Measurements from ENCODE around the gene FOLR3.
"Not testable (repeated sequence)": the region's sequence is repeated elsewhere in the genome, so short reads cannot be mapped to it uniquely, and the experiment has no call there.

FOLR3 gene

DNA sequence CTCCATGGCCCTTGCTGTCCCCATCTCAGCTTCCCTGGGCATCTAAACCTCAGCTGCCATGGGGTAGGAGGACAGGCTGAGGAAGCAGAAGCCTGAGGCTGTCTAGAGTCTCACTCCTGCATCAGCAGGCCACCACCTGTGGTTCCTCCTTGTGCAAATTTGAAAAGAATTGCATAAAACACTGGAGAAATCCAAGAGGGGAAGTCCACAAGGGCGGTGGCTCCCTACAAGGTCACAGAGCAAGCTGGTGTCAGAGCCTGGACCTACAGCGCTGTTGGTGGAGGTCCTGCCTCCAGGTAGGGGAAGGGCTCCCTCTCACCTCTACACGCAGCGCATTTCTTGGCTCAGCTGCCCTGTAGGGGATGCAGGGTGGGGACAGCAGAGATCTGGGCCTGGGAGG is at the start of gene FOLR3:
Gene FOLR3, plus strand, starts transcription at position 253 of the 400 bp plus-strand sequence. CDS start 228 bp downstream, outside the sequence.
- DNase-seq: not testable (repeated sequence)

DNA sequence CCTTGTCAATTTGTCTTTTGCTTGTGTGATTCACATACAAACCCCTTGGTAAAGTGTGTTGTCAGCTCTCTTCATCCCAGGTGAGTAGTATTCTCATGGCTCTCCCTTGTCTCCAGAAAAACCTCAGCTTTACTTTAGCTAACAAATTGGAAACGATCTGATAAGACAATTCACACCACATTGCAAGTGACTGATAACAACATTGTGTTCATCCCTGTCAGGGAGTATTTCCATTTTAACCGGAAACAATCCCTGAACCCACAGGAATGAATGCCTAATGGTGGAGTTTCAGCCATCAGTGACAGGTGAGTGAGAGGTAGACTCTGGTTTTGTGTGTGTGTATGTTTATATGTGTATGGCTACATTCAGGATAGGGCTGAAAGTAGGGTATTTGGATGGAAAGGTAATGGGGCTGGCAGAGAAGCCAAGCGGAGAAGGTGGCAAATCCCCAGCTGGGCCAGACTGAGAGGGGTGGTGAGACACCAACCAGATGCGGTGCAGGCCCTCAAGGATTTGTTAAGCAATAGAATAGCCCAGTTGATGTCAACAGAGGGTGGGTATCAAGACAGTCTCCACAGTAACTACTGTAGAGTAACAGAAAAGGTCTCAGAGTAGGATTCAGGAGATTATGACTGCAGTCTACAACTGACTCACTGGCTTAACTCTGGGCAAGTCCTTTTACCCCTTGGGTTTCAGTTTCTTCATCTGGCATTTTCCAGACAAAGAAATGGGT is 47.3 kb upstream of the FOLR3 start:
- DNase-seq: no peak

DNA sequence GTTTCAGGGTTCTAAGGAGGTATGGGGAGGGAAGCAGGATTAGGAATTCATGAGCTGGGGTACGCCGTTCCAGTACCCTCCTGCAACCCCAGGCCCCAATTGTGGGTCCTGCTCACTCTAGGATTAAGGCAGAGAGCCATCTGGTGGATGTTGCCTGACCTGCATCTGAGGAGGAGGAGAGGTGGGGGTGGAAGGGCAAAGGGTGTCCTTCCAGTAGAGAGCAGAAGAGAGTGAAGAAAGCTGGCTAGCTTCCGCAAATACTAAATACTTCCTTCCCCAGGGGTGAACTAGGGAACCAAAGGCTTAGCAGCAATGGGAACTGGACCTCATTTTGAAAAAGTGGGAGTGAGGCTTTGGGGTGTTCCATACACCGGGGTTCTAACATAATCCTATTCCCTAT is 44.2 kb upstream of the FOLR3 start:
- peak in 1 of 2 experiments; percentile 36 for DNase-seq

GRCh38 chr11:72098741-72099140 is 36.8 kb upstream of the FOLR3 start:
- DNase-seq: no peak

GRCh38 chr11:72100009-72100408 is 35.5 kb upstream of the FOLR3 start:
- no peak for DNase-seq

DNA sequence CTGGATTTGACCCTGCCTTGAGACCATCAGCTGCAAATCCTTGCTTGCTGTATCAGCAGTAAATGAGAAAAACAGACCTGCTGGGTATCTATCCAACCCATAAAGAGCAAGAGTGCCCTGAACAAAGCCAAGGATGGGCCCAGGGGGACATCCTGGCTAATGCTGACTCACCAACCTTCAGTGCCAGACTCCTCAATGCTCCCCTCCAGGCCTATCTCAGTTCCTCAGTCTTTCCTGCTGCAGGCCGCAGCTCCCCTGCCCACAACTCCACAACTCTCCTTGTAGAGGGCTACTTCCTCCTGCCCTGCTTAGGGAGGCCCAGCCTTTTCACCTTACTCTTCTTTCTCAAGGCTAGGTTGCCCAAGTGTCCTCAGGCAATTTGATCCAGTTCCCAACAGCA is 35.1 kb upstream of the FOLR3 start:
- no peak for DNase-seq

- DNase-seq: no peak
Observed at GRCh38 chr11:72102162-72102561, 33.4 kb upstream of the FOLR3 start.

DNA sequence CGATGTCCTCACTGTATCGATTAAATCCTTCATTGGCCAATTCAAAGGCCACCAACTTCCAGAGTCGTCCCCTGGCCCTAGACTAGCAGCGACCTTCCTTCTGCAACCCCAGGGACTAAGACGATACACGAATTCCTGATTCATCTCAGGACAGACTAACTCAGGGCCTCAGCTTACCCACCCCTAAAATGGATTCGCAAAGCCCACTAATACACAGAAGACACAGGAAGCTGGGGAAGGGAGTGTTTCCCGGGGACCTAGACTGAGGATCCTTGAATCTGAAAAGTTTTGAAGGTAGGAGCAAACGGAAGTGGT is 32.9 kb upstream of the FOLR3 start:
- DNase-seq: no peak

GRCh38 chr11:72102946-72103753 is 32.4 kb upstream of the FOLR3 start, which contains the start of gene LAMTOR1:
TSS of gene LAMTOR1 (minus strand) at chr11:72103297. CDS start at chr11:72103224, 73 bp downstream.
- DNase-seq: peak; percentile 95 to 97

DNA sequence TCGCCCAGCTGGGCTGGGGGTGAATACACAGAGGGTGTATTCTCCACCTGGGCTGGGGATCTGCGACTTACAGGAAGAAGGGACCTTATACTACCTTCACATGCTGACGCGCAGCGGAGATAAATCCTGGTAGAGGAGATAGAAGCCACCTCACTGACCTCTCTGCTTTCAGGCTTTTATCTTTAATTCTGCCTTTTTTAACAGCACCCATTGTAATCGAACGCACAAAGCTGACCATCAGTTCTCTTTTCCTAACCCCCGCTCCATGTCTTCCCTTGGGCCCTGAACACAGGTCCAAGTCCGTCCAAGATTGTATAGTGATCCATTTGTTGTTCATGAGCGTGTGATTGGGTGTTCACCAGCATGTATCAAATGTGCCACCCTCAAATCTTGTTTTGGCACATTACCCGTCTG is 31.8 kb upstream of the FOLR3 start:
- no peak for DNase-seq

GRCh38 chr11:72105888-72106287 is 29.6 kb upstream of the FOLR3 start, which contains the start of gene TOMT:
TSS of gene TOMT (plus strand) at chr11:72105924. CDS start at chr11:72105952, 28 bp downstream.
- DNase-seq: no peak

DNA sequence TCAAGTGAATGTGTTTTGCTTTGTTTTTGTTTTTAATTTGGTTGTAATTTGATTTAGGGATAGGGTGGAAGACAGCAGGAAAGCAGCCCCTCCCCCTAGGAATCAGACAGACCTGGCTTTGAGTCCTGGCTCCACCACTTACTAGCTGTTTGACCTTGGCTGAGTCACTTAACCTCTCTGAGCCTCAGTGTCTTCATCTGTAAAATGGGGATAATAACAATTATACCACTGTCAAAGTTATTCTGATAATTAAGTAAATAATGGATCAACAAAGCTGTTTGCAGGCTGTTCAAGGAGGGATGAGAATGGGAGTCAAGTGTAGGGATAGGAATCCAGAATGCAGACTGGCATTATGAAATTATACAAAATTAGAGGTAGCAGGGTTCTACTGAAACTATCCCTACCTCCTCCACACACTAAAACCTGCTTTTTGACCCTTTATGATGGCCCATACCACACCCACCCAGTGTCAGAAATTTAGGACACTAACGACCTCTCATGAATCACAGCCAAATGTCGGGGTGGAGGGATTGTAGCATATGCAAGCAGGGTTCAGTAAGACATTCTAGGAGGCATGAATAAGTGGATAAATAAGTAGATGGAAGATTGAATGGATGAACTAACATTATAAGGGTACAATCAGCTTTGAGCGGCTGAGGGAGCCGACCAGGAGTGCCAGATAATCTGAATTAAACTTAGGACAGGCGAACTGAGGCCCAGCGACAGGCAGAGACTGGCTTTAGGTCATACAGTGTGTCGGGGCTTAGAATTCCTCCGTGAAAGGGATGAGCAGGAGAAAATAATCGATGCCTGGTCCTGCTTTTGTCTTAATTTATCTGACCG is 24.0 kb upstream of the FOLR3 start:
- no peak for DNase-seq

- DNase-seq: peak; percentile 98
Observed at GRCh38 chr11:72112143-72112977, 23.2 kb upstream of the FOLR3 start, which contains the start of gene ANAPC15. TSS of gene ANAPC15 (minus strand) at chr11:72112695. CDS start at chr11:72111276, 1,419 bp downstream.

DNA sequence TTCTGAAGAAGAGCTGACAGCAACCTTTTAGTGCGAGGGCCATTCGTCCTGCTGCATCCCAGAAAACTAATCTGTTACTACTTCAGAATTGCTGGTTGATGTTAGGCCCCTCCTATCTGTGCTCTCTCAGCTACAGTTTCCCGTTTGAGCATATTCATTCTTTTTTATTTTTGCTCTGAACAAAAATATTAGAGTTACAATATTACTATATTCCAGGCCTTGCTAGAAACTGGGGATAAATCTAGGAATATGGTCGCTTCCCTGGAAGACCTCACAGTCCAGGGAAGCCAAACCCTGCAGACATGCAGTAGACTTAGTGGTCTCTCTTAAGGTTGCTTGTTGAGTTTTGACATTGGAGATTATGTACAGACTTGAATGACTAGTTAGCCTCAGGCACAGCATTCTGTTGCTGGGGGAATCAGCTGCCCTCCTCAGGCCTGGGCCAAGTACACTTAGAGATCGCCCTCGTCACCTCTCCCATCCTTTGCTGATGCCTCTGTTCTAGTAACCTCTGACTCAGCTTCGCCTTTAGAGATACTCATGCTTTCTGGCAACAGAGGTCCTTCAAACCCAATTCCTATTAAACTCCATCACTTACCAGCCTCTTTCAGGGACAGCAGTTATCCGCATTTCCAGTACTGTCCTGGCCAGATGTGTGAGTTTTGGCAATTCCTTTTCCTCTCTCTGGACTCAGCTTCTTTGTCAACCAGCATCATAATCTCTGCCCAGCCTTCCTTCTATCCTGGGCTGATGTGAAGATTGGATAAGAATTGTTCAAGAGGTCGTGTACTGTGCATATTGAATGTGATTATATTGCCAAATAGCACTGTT is 22.3 kb upstream of the FOLR3 start:
- no peak for DNase-seq

GRCh38 chr11:72114570-72114969 is 21.0 kb upstream of the FOLR3 start:
- no peak for DNase-seq

DNA sequence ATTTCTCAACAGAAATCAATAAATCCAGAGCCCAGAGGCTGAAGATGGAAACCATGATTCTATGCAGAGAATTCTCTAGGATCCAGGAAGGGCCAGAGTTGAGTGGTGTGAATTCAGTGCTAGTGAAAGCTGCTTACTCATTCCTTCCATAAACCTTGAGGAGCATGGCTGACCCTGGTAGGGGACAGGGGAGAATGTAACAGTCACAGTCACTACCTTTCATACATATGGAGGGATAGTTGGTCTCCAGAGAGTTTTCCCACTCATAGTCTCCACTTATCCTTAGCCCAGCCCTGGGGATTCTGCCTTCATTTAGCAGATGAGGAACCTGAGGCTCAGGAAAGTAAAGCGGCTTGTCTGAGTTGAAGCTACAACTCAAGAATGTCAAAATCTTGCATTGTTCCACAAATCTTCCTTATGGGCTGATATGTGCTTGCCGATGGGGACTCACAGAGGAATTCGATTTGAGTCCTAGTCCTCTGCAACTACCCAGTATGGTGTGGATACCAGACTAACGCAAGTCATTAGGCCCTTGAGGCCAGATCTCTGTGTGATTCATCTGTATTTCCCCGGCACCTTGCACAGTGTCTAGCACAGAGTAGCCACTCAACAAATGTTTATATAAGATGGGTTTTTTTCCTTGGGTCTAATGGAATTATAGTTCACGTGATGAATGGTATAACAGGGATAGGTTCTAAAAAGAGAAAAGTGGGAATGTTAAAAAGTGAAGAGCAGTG is 19.3 kb upstream of the FOLR3 start:
- no peak for DNase-seq

DNA sequence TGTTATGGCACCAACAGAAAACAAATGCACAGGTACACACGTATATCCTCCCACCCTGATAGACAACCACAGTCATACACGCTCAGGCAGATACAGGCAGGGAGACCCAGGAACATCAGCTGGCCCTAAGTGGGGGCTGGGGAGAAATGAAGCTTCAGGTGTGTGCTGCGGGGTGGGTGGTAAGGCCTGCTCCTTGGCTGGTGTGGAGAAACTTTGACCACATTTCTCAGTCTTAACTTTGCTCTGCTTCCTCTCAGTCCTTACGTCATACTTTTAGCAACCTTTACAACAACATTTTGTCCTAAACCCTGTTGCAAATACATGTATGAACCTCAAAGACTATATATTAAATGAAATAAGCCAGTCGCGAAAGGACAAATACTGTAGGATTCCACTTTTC is 16.3 kb upstream of the FOLR3 start:
- DNase-seq: no peak

GRCh38 chr11:72120930-72121329 is 14.6 kb upstream of the FOLR3 start:
- DNase-seq: no peak

DNA sequence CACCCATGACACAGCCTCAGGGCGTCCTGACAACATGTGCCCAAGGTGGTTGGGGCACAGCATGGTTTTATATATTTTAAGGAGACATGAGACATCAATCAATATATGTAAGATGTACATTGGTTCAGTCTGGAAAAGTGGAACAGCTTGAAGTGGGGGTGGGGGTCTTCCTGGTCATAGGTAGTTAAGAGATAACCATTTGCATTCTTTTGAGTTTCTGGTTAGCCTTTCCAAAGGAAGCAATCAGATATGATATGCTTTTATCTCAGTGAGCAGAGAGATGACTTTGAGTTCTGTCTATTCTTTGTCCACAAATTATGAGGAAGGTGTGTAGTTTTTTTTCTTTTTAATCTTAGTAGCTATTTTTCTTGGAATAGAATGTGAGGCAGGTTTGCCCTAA is 12.9 kb upstream of the FOLR3 start:
- DNase-seq: no peak

DNA sequence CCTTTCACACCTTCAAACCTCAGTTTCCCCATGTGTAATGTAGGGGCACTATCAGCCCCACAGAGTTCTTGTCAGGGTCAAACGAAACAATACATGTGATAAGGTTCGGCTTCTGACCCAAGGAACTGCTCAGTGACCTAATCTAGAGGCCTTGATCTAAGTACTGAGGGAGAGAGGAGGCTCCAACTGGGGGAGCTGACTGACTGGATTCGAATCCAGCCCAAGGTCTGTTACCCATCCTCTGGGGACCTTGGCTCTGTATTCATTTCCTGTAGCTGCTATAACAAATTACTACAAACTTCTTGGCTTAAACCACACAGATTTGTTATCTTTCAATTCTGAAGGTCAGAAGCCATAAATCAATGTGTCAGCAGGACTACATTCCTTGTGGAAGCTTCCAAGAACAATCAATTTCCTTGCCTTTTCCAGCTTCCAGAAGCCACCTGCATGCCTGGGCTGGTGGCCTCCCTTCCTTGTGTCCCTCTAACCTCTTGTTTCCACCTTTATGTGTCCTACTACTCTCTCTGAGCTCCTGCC is 12.3 kb upstream of the FOLR3 start:
- DNase-seq: no peak

Data from NCI-H1930 (cell line).